ENCODE results near the gene LAMC2.

The LAMC2 gene

DNA sequence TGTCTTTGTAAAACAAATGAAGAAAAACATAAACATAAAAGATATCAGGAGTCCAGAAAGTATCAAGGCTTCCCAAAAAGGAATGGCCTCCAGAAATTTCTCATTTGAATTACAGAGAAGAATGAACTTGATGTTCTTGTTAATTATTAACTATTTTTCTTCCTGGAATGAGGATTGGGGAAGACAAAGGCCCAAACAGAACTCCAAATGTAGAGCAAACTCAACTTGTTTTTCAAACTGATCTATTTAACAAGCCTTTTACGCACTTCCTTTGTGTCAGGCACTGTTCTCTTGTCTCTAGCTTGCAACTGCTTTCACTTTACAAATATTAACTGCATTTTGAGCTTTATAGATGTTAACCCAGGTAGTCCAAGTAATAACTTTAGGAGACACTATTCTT, 45.5 kb downstream of the LAMC2 start:
- H3K4me3 ChIP-seq (ENCODE audit: low read depth, low read length) = no peak overlapping the region
- no peak for DNase-seq (ENCODE audit: low read depth)
- TF ChIP-seq, protein P1, sequence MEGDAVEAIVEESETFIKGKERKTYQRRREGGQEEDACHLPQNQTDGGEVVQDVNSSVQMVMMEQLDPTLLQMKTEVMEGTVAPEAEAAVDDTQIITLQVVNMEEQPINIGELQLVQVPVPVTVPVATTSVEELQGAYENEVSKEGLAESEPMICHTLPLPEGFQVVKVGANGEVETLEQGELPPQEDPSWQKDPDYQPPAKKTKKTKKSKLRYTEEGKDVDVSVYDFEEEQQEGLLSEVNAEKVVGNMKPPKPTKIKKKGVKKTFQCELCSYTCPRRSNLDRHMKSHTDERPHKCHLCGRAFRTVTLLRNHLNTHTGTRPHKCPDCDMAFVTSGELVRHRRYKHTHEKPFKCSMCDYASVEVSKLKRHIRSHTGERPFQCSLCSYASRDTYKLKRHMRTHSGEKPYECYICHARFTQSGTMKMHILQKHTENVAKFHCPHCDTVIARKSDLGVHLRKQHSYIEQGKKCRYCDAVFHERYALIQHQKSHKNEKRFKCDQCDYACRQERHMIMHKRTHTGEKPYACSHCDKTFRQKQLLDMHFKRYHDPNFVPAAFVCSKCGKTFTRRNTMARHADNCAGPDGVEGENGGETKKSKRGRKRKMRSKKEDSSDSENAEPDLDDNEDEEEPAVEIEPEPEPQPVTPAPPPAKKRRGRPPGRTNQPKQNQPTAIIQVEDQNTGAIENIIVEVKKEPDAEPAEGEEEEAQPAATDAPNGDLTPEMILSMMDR (IDR thresholded peaks at IDR 0.05; ENCODE audit: low read depth, low read length, missing control alignments) = no peak

DNA sequence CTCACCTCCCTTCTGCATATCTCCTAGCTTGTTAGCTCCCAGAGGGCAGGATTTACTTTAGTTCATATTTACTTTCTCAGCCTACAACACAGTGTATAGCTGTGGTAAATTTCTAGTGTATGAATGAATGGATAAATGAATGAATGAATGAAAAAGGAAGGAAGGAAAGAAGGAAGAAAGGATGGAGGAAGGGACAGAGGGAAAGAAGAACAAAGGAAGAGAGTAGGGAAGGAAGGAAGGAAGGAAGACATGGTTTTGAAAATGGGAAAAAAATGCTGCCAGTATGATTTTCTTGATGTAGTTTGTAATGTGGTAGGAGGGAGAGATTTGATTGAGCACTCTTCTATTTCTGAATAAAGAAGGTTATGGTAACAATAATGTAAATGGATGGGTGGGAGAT, 47.0 kb downstream of the LAMC2 start:
- DNase-seq (ENCODE audit: low read depth) = no peak
- TF ChIP-seq, protein P1 (IDR thresholded peaks at IDR 0.05; ENCODE audit: low read depth, low read length, missing control alignments) = no peak
- H3K4me3 ChIP-seq (ENCODE audit: low read depth, low read length) = no peak overlapping the region

DNA sequence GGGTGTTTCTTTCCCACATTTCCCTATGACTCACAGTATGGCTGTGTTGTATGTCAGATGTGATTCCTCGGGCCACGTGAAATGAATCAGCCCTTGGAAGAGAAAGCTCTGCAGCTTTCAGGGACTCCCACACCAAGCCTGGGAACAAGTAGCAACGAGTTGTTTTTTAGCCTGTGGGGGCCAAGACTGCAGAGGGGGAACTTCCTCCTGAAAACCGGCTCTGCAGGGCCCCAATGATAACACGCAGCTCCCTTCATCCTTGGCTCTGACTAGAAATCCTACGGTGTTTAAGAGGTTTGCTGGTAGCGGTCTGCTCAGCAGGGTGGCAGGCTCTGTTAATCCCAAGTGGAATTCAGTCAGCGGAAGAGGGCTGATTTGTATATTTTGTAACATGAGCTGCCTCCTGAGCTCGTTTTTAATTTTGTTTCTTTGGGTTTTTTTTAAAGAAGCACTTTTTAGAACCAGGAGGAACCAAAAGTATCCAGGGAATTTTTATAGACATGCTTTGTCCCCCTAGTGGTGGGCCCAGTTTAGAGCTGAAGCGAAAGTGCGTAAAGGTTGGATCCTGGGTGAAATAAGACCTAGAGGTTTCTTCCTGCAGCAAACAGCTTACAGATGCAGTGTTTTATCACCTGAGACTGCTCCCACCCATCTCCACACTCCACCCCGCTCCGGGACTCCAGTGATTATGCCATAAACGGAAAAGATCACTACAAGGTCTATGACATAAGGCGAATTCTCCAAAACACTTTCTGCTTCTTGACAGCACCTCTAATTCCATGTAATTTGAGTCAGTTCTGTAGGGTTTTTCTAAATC, 48.8 kb downstream of the LAMC2 start:
- TF ChIP-seq, protein P1 (IDR thresholded peaks at IDR 0.05; ENCODE audit: low read depth, low read length, missing control alignments) = peak; percentile 46
- no peak for DNase-seq (ENCODE audit: low read depth)
- H3K4me3 ChIP-seq (ENCODE audit: low read depth, low read length) = no peak overlapping the region

DNA sequence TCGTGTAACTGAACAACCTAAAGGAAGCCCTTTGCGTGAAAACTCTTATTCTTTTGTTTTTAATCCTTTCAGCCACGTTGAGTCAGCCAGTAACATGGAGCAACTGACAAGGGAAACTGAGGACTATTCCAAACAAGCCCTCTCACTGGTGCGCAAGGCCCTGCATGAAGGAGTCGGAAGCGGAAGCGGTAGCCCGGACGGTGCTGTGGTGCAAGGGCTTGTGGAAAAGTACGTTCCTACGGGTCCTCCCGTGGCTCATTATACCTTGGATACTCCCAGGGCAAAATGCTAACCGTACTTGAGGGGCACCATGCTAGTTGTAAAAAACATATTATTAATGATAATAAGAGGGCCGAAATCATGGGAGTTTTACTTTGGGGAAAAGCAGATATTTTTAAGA, 49.4 kb downstream of the LAMC2 start:
- no peak for DNase-seq (ENCODE audit: low read depth)
- H3K4me3 ChIP-seq (ENCODE audit: low read depth, low read length) = no peak overlapping the region

DNA sequence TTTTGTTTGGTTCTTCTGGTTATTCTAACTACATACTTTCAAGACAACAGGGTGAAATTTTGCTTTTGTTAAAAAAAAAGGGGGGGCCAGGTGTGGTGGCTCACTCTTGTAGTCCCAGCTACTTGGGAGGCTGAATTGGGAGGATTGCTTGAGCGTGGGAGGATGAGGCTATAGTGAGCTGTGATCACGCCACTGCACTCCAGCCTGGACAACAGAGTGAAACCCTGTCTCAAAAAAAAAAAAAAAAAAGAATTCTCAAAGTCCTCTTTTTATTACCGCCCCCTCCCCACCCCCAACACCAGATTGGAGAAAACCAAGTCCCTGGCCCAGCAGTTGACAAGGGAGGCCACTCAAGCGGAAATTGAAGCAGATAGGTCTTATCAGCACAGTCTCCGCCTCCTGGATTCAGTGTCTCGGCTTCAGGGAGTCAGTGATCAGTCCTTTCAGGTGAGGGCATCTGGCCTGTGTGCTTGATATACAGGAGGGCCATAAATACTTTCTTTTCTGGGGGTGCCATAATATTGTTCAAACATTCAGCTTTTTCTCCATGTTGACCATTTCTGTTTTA, 50.2 kb downstream of the LAMC2 start:
- TF ChIP-seq, protein P1 (IDR thresholded peaks at IDR 0.05; ENCODE audit: low read depth, low read length, missing control alignments) = no peak
- DNase-seq (ENCODE audit: low read depth) = no peak
- no peak overlapping the region for H3K4me3 ChIP-seq (ENCODE audit: low read depth, low read length)

More for the DNA sequence above, 49.4 kb downstream of the LAMC2 start:
- TF ChIP-seq, protein P1 (IDR thresholded peaks at IDR 0.05; ENCODE audit: low read depth, low read length, missing control alignments) = no peak

DNA sequence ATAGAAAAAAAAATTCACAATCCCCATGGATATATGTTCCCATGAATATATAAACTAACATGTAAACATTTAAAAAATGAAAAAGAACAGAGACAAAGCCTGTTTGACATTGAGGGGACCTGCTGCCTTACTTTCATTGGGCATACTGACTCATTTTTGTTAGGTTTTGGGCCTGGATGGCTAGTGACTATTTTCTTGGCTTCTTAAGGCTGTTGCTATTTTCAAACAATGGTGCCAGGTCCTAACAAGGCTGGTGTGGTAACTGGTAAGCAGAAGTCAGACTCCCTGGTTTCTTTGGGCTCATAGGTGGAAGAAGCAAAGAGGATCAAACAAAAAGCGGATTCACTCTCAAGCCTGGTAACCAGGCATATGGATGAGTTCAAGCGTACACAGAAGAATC, 51.0 kb downstream of the LAMC2 start:
- TF ChIP-seq, protein P1 (IDR thresholded peaks at IDR 0.05; ENCODE audit: low read depth, low read length, missing control alignments) = no peak
- H3K4me3 ChIP-seq (ENCODE audit: low read depth, low read length) = no peak overlapping the region
- DNase-seq (ENCODE audit: low read depth) = no peak
